DND-41 (cell line): Measurements from ENCODE around the gene TNIK.
"Not testable (repeated sequence)": the region's sequence is repeated elsewhere in the genome, so short reads cannot be mapped to it uniquely, and the experiment has no call there.

Experiments
- ATAC-seq: fragments of 200-7000 bp; cut with Tn5 transposase; 3 replicates; pipeline ENCODE4 v1.9.1; 2021; ENCODE audit warnings: low read depth; ENCODE audit not compliant: insufficient read depth
- DNase-seq: peaks from one replicate; pipeline ENCODE4 v3.0.0-alpha.2; 2020
- H2AFZ ChIP-seq: 2 replicates; pipeline ENCODE4 v1.6.0; 2012; ENCODE audit warnings: low read depth, low read length
- H3K27ac ChIP-seq: 2 replicates; pipeline ENCODE4 v1.5.1; 2012; ENCODE audit warnings: low read length, inconsistent platforms
- H3K27me3 ChIP-seq: fragments of 200-600 bp; sonication (generic); 2 replicates; pipeline ENCODE4 v1.6.0; 2012; ENCODE audit warnings: low read length, mild to moderate bottlenecking, inconsistent platforms; ENCODE audit not compliant: insufficient read depth, poor library complexity
- H3K36me3 ChIP-seq: 2 replicates; pipeline ENCODE4 v1.5.1; 2012; ENCODE audit warnings: low read length, inconsistent platforms; ENCODE audit not compliant: insufficient read depth
- H3K4me1 ChIP-seq: 2 replicates; pipeline ENCODE4 v1.5.1; 2012; ENCODE audit warnings: mild to moderate bottlenecking, low read length; ENCODE audit not compliant: insufficient read depth
- H3K4me2 ChIP-seq: 2 replicates; pipeline ENCODE4 v1.6.0; 2012; ENCODE audit warnings: mild to moderate bottlenecking, moderate library complexity, low read length, inconsistent platforms; ENCODE audit not compliant: insufficient read depth
- H3K4me3 ChIP-seq, 2 experiments: fragments of 200-600 bp in 1 of 2; shearing (Covaris generic) in 1 of 2; 2 replicates each; pipeline ENCODE4 v1.5.1; 2012 to 2016; ENCODE audit warnings: inconsistent platforms in 2 of 2, low read length in 2 of 2, mild to moderate bottlenecking in 2 of 2, low read depth in 1 of 2, moderate library complexity in 1 of 2
- H3K79me2 ChIP-seq: 2 replicates; pipeline ENCODE4 v1.6.0; 2012; ENCODE audit warnings: low read length, inconsistent platforms; ENCODE audit not compliant: insufficient read depth
- H3K9ac ChIP-seq: 2 replicates; pipeline ENCODE4 v1.6.0; 2012; ENCODE audit warnings: low read depth, mild to moderate bottlenecking, inconsistent platforms, low read length, moderate library complexity
- H3K9me3 ChIP-seq: 2 replicates; pipeline ENCODE4 v1.5.1; 2012; ENCODE audit warnings: low read length, moderate library complexity, mild to moderate bottlenecking, inconsistent platforms; ENCODE audit not compliant: insufficient read depth, severe bottlenecking
- H4K20me1 ChIP-seq: 2 replicates; pipeline ENCODE4 v1.6.0; 2012; ENCODE audit warnings: low read length; ENCODE audit not compliant: insufficient read depth
- CTCF ChIP-seq: IDR thresholded peaks from 2 replicates; pipeline ENCODE4 v1.5.1; 2012; ENCODE audit warnings: borderline replicate concordance, low read length, moderate library complexity, mild to moderate bottlenecking; ENCODE audit not compliant: poor library complexity, severe bottlenecking; ENCODE audit errors: extremely low read depth
- EZH2 ChIP-seq: IDR thresholded peaks from 3 replicates; pipeline ENCODE4 v1.6.1; 2012; ENCODE audit warnings: borderline replicate concordance, low read depth, mild to moderate bottlenecking, moderate library complexity, low read length, inconsistent platforms; ENCODE audit not compliant: severe bottlenecking

TNIK gene

GRCh38 chr3:171289291-171289690 is 170.9 kb downstream of the TNIK start:
- Histone ChIP-seq H3K36me3 (no peaks in the 10 kb centered on the region), H3K27me3 (peaks cover 1% of the 10 kb centered on the region), H3K4me2 (no peak overlapping the region), H2AFZ (no peak overlapping the region), H3K79me2 (no peaks in the 10 kb centered on the region), H3K27ac (no peak overlapping the region), H3K4me1 (no peaks in the 10 kb centered on the region), H3K9me3 (no peaks in the 10 kb centered on the region), H3K4me3 (no peak overlapping the region), H4K20me1 (no peaks in the 10 kb centered on the region), H3K9ac (no peak overlapping the region)
- TF ChIP-seq EZH2, result no peak
- no peak for TF ChIP-seq CTCF
- no peak for DNase-seq
- no peak for ATAC-seq

GRCh38 chr3:171287761-171288160 is 172.4 kb downstream of the TNIK start:
- not testable (repeated sequence) for H3K36me3 ChIP-seq, H4K20me1 ChIP-seq, DNase-seq, ATAC-seq, H3K9me3 ChIP-seq, H3K79me2 ChIP-seq, H3K4me1 ChIP-seq, H3K9ac ChIP-seq, H2AFZ ChIP-seq, H3K27ac ChIP-seq, H3K4me2 ChIP-seq, H3K4me3 ChIP-seq, H3K27me3 ChIP-seq

GRCh38 chr3:171286580-171287249 is 173.5 kb downstream of the TNIK start:
- DNase-seq (no peak), ATAC-seq (no peak)
- H2AFZ ChIP-seq, result no peak overlapping the region
- H3K9ac ChIP-seq, result no peak overlapping the region
- H3K4me2 ChIP-seq, result no peak overlapping the region
- no peak overlapping the region for H3K4me3 ChIP-seq
- H3K9me3 ChIP-seq, result no peaks in the 10 kb centered on the region
- peaks cover 9% of the 10 kb centered on the region for H3K27me3 ChIP-seq
- no peaks in the 10 kb centered on the region for H3K4me1 ChIP-seq
- no peaks in the 10 kb centered on the region for H3K79me2 ChIP-seq
- no peaks in the 10 kb centered on the region for H3K36me3 ChIP-seq
- TF ChIP-seq EZH2 (no peak), CTCF (no peak)
- no peaks in the 10 kb centered on the region for H4K20me1 ChIP-seq
- no peak overlapping the region for H3K27ac ChIP-seq

GRCh38 chr3:171285287-171285686 is 174.9 kb downstream of the TNIK start:
- H3K27me3 ChIP-seq, result peaks cover 9% of the 10 kb centered on the region
- no peak for TF ChIP-seq EZH2
- no peak for TF ChIP-seq CTCF
- ATAC-seq (no peak), DNase-seq (no peak)
- H3K36me3 ChIP-seq, result no peaks in the 10 kb centered on the region
- no peaks in the 10 kb centered on the region for H3K9me3 ChIP-seq
- H3K9ac ChIP-seq, result no peak overlapping the region
- H3K4me2 ChIP-seq, result no peak overlapping the region
- H3K79me2 ChIP-seq, result no peaks in the 10 kb centered on the region
- no peaks in the 10 kb centered on the region for H4K20me1 ChIP-seq
- H3K4me1 ChIP-seq, result no peaks in the 10 kb centered on the region
- no peak overlapping the region for H3K4me3 ChIP-seq
- no peak overlapping the region for H3K27ac ChIP-seq
- no peak overlapping the region for H2AFZ ChIP-seq
